HG03108 (cell line): ENCODE measurements around the gene SYNE2.
"Not testable (repeated sequence)": the region's sequence is repeated elsewhere in the genome, so short reads cannot be mapped to it uniquely, and the experiment has no call there.

Experiments used
- ATAC-seq: cut with Tn5 transposase; IDR thresholded peaks from one replicate; pipeline ENCODE4 v1.9.1; 2021; ENCODE audit warnings: moderate library complexity; ENCODE audit not compliant: unreplicated experiment

The SYNE2 gene, protein sequence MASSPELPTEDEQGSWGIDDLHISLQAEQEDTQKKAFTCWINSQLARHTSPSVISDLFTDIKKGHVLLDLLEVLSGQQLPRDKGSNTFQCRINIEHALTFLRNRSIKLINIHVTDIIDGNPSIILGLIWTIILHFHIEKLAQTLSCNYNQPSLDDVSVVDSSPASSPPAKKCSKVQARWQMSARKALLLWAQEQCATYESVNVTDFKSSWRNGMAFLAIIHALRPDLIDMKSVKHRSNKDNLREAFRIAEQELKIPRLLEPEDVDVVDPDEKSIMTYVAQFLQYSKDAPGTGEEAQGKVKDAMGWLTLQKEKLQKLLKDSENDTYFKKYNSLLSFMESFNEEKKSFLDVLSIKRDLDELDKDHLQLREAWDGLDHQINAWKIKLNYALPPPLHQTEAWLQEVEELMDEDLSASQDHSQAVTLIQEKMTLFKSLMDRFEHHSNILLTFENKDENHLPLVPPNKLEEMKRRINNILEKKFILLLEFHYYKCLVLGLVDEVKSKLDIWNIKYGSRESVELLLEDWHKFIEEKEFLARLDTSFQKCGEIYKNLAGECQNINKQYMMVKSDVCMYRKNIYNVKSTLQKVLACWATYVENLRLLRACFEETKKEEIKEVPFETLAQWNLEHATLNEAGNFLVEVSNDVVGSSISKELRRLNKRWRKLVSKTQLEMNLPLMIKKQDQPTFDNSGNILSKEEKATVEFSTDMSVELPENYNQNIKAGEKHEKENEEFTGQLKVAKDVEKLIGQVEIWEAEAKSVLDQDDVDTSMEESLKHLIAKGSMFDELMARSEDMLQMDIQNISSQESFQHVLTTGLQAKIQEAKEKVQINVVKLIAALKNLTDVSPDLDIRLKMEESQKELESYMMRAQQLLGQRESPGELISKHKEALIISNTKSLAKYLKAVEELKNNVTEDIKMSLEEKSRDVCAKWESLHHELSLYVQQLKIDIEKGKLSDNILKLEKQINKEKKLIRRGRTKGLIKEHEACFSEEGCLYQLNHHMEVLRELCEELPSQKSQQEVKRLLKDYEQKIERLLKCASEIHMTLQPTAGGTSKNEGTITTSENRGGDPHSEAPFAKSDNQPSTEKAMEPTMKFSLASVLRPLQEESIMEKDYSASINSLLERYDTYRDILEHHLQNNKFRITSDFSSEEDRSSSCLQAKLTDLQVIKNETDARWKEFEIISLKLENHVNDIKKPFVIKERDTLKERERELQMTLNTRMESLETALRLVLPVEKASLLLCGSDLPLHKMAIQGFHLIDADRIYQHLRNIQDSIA (N-terminal part only)

DNA sequence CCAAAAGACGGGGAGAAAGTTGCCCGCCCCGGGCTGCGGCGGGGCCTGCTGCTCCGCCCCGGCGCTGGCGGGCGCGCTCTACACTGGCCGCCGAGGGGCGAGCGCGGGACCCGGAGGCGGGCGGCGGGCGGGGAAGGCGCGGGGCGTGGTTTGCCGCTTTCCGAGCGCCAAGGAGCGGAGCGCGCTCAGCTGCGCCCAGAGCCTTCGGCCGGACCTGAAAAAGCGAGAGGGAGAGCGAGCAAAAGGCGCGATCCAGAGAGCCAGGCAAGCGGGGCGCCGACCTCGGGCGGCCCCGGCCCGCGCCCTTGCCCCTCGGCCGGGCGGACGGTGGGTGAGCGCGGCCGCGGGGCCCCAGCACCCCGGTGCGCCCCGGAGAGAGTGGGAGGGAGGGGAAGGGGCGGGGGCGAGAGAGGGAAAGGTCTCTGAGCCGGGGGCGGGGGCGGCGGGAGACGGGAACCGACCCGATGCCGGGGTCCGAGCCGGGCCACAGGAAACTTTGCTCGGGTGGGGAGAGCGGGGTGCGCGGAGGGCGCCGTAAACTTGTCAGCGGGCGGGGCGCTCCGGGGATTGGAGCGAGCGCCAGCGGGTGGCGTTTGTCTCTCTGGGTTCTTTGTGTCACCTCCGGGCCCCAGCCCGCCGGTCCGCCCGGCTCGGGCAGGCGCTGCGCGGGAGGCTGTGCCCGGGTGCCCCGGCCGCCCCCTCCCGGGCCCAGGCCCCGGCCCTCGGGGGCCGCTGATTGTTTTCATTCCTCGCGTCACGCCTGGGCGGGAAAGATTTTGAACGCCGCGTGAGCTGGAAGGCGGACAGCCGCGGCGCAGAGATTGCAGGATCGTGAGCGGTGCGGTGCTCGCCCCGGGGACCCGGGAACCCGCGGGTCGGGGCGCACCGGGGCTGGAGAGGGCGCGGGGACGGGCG, at the start of gene SYNE2:
Gene SYNE2 (plus strand): TSS at position 188 of the 915 bp plus-strand sequence. CDS start 56,145 bp downstream, outside the sequence.
- peak; percentile 75 for ATAC-seq

DNA sequence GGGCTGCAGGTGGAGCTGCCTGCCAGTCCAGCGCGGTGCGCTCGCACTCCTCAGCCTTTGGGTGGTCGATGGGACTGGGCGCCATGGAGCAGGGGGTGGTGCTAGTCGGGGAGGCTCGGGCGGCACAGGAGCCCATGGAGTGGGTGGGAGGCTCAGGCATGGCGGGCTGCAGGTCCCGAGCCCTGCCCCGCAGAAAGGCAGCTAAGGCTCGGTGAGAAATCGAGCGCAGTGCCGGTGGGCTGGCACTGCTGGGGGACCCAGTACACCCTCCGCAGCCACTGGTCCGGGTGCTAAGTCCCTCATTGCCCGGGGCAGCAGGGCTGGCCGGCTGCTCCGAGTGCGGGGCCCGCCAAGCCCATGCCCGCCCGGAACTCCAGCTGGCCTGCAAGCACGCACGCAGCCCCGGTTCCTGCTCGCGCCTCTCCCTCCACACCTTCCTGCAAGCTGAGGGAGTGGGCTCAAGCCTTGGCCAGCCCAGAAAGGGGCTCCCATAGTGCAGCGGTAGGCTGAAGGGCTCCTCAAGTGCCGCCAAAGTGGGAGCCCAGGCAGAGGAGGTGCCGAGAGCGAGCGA, 49.5 kb upstream of the SYNE2 start:
- not testable (repeated sequence) for ATAC-seq

DNA sequence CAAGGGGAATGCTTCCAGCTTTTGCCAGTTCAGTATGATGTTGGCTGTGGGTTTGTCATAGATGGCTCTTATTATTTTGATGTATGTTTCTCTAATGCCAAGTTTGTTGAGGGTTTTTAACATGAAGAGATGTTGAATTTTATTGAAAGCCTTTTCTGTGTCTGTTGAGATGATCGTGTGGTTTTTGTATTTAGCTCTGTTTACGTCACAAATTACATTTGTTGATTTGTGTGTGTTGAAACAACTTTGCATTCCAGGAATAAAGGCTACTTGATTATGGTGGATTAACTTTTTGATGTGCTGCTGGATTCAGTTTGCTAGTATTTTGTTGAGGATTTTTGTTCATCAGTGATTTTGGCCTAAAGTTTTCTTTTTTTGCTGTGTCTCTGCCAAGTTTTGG, 46.7 kb upstream of the SYNE2 start:
- ATAC-seq: not testable (repeated sequence)

DNA sequence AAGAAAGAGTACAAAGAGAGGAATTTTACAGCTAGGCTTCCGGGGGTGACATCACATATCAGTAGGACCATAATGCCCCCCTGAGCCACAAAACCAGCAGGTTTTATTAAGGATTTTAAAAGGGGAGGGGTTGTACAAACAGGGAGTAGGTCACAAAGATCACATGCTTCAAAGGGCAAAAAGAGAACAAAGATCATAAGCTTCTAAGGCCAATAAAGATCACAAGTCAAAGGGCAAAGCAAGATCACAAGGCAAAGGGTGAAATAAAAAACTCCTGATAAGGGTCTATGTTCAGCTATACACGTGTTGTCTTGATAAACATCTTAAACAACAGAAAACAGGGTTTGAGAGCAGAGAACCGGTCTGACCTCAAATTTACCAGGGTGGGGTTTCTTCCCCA, 41.1 kb upstream of the SYNE2 start:
- ATAC-seq: not testable (repeated sequence)

DNA sequence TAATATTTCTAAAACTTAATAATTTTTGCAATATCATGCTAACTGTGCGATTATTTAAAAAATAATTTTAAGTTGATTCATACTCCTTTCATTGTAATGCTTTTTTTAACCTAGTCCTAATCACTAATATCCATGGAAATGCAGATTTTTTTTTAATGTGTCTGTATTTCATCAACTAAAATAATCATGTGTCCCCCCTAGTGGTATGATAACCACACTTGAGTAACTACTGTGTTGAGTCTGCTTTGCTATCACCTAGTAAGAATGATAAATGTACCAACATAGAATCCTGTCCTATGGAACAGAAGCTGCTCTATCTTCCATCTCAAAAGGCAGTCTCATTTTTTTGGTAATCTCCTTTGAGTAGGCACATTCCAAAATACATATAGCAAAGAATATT, 19.1 kb upstream of the SYNE2 start:
- no peak for ATAC-seq

DNA sequence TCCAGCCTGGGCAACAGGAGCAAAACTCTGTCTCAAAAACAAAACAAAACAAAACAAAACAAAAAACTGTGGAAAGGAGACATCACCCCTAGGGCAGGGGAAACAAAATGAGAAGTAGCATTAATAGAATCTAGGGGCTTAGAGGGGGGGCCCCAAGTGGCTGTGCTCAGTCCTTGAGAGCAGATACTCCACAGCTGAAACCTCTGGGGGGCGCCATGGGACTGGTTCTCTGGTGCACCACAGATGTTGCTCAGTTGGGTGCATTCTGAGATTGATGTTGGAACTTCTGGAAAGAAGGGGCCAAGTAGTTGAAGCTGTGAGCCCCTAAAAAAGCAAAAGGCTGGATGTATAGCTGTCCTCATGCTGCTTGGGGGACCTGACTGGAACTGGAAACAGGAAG, 11.8 kb upstream of the SYNE2 start:
- ATAC-seq: no peak

DNA sequence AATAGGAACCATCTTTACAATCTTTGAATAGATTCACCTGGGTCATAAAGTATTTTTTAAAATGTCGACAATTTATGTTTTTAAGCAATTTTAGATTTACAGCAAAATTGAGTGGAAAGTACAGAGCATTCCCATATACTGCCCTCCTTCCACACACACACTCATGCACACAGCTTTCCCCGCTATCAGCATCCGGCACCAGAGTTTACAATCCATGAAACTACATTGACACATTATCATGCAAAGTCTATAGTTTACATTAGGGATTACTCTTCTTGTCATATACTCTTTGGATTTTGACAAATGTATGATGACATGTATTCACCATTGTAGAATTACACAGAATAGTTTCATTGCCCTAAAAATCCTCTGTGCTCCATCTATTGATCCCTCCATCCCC, 9.0 kb upstream of the SYNE2 start:
- no peak for ATAC-seq

DNA sequence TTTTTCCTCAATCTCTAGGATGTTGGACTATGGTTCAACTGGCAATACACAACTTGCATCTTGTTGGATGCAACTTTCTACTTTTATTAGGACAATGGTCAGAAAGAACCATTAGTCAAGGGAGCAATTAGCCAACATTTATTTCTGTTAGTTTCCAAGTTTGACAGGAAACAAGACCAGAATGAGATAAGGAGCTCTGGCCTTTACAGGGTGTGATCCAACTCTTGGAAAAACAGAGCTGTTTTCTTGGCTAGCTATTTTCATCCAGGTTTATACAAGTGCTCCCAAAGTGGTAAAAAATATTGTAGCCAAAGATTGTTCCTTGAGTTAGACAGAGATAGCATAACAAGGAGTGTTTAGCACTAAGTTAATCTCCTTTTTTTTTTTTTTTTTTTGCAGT, 3.9 kb upstream of the SYNE2 start:
- ATAC-seq: no peak

DNA sequence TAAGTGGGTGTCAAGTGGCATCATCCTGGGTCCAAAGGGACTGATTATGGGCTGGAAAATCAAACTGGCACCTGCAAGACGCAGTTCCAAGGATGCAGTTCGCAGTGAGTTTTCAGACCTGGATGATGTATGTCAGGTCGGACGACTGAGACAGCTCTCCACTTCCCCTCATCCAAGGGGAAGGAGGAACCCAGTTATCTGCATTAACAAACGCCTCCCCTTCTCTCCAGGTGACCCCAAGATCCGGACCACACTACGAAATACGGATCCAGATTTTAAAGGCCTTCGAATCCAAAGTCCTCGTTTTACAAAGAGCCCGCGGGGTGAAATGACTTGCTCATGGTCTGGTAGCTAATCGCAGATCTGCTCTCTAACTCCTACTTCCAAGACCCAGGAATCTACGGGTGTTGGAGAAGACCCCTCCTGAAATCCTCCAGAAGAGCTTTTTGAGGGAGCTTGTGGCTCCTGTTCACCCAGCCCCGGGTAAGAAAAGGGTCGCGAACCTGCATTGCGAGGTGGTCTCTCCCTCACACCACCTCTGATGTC, 460 bp upstream of the SYNE2 start:
- ATAC-seq: peak; percentile 2

DNA sequence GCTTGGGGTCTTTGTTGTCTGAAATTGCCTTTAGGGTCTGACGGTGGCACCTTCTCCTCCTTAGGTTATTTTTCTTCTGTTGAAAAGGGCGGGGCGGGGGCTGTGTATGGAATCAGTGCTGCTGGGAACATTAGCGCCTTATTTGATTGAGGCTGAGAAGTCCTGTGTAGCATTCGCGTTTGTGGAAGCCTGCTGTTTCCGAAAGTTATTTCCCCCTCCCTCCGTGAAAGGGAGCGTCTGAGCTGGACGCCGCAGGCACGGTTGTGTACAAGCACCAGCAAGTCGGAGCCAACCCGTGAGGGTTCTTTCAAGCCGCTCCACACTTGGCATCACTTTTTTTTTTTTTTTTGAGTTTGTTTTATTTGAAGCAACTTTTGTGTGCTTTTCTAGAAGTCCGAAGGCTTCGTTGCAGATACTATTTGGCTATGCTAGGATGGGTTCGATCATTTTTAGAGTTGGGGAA, 1.1 kb downstream of the SYNE2 start:
- peak; percentile 27 for ATAC-seq

DNA sequence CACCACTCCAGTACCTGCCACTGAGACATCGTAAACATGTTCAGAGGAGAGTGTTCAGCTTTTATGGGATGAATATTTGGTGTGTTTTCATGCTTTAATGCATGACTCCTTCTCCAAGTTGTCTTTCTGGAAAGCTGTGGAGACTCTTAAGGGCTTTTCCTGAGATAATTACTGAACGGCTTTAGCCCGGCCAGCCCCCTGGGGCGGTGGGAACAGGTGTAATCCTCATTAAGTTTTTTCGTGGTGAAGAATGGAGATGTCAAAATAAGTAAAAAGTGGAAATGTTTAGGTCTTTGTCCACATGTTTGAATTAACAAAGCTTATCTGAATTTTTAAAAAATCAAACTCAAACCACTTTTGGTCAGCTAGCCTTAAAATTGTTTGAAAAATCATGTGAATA, 1.5 kb downstream of the SYNE2 start:
- no peak for ATAC-seq

DNA sequence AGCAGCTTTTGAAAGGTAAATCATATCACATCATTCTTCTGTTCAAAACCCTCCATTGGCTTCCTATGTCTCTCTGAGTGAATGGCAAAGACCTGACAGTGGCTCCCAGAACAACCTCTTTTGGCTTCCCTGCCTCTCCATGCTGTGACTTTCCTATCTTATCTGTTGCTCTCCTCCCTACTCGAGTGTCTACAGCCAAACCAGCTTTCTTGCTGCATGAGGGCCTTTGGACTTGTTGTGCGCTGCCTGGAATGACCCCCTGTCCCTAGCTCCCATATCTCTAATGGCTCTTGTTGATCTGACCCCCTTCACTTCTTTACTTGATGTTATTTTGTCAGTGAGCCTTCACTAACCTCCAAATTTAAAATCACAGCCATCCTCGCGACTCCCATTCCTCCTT, 2.5 kb downstream of the SYNE2 start:
- ATAC-seq: no peak

DNA sequence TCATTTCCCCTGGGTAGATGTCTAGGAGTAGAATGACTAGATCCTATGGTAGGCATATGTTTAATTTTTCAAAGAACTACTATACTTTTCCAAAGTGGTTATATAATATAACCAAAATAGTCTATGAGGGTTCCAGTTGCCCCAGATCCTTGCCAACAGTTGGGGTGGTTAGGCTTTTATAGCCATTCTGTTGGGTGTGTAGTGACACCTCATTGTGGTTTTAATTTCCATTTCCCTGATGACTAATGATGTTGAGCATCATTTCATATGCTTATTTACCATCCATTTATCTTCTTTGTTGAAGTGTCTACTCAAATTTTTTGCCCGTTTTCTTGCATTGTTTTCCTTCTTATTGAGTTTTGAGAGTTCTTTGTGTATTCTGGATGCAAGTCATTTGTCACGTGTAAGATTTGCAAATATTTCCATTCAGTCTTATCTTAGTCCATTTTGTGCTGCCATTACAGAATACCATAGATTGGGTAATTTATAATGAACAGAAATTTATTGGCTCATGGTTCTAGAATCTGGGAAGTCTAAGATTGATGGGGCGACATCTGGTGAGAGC, 4.7 kb downstream of the SYNE2 start:
- no peak for ATAC-seq

DNA sequence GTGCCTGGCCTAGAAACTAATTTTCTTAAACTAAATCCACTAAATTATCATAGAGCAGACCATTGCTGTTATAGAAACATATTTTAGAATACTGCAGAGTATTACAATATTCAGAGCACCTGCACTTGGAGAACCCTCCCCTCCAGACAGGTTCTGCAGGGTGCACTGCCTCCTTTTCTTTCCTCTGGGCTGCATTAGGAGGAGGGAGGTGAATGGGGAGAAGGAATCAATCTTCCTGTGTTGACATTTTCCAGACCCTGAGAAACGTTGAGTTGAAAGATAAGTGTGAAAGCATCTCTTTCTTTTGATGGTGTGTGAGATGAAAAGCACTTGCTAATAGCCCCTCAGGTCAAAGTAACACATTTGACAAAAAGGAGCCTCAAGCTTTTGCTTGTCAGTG, 7.3 kb downstream of the SYNE2 start:
- no peak for ATAC-seq

DNA sequence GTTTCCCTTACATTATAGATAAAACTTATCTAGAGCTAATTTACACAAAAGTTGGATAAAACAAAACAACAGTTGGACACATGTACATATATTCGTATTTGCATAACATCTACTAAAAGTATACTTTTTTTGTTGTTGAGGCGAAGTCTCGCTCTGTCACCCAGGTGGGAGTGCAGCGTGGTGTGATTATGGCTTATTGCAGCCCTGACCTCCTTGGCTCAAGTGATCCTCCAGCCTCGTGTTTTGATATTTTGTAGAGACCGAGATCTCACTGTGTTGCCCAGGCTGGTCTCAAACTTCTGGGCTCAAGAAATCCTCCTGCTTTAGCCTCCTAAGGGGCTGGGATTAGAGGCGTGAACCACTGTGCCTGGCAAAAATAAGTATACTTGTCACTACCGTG, 9.4 kb downstream of the SYNE2 start:
- no peak for ATAC-seq

DNA sequence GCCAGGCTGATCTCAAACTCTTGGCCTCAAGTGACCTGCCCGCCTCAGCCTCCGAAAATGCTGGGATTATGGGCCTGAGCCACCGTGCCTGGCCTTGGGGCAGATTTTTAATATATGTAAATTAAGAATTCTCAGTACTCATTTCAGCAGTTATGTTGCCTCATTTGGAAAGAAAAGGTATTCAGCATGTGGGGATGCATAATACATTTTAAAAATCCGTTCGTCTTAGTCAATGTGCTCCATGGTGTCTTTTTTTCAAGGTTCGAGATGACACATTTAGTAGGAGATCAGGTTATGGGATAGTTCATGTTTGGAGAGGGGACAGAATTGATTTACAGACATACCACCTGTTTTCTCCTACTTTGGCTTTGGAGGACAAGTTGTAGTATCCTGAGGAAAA, 10.2 kb downstream of the SYNE2 start:
- ATAC-seq: no peak

DNA sequence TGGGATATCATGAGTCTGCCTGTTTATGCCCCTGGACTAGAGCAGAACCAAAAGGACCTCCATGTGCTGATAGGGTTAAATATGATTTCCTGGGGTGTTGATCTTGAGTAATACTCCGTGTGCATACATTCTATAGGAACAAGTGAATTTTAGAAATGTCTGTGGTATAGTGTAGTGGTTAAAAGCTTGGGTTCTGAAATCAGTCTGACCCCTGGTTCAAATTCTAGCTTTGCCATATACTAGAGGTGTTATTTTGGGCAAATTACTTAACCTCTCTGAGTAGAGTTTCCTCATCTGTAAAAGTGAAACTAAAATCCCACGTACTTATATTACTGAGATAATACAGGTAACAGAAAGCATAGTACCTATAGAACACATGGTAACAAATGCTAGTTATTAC, 12.0 kb downstream of the SYNE2 start:
- peak; percentile 27 for ATAC-seq

DNA sequence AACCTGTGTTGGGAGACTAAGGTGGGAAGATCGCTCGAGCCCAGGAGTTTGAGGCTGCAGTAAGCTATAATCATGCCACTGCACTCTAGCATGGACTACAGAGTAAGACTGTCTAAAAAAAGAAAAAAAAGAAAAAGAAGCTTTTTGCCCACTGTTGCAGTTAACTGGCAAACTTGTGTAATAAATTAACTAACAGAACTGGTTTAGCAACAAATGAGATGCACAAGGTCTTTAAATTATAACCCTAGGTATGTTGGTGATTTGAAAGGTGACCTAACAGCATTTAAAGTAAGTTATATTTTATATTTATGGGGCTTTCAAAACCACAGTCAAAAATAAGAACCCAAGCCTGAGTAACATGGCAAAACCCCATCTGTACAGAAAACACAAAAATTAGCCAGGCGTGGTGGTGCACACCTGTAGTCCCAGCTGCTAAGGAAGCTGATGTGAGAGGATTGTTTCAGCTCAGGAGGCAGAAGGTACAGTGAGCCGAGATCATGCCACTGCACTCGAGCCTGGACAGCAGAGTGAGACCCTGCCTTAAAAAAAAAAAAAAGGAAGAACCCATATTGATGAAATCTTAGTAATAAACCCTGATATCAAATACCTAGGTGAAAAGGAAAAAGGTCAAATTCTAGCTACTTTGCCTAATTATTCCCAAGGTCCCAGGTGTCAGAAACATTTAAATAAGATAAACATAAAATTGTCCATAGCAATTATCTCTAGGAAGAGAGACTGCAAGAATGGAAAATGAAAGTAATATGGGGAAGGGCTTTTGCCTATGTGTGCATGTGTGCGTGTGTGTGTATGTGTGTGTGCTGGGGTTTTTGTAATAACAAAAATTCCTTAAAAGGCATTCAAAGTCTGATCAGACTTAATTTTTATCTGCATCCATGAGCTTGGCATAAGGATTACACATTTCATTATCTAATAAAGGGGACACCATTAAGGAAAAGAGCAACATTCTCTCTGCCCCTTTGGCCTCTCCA, 15.4 kb downstream of the SYNE2 start:
- no peak for ATAC-seq
